GM18517 (cell line): Measurements from ENCODE around the gene TXNDC2.
A peak's percentile ranks its signal among the peaks of the same experiment; 100 is the strongest.
"Not testable (repeated sequence)": the region's sequence is repeated elsewhere in the genome, so short reads cannot be mapped to it uniquely, and the experiment has no call there.

Source experiments
- ATAC-seq: cut with Tn5 transposase; IDR thresholded peaks from one replicate; pipeline ENCODE4 v1.9.1; 2021; ENCODE audit warnings: mild to moderate bottlenecking, moderate library complexity; ENCODE audit not compliant: unreplicated experiment

TXNDC2 gene

DNA sequence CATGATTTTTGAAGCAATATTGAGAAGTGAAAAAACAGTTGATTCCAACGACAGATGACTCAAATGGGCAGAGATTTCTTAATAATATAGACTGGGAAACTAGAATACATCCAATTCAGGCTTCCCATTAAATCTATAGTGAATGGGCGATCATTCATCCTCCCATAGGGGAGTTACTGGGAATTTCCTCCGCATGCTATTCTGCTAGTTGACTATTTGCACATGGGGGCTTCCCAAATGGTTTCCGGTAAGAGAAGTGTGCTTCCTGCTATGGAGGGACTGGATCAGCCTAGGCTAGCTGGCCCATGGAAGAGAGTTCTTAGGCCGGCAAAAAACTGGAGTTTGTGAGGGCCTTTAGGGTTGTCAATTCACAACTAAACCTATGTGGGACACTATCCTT lies 25.5 kb downstream of the TXNDC2 start:
- no peak for ATAC-seq

DNA sequence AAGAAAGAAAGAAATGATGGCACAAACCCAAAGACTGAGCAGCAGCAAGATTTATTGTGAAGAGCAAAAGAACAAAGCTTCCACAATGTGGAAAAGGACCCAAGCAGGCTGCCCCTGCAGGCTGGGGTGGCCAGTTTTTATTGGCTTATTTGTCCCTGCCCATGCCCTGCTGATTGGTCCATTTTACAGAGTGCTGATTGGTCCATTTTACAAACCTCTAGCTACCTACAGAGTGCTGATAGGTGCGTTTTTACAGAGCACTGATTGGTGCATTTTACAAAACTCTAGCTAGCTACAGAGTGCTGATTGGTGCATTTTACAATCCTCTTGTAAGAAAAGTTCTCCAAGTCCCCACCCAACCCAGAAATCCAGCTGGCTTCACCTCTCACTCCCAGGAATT lies 26.5 kb downstream of the TXNDC2 start:
- not testable (repeated sequence) for ATAC-seq

DNA sequence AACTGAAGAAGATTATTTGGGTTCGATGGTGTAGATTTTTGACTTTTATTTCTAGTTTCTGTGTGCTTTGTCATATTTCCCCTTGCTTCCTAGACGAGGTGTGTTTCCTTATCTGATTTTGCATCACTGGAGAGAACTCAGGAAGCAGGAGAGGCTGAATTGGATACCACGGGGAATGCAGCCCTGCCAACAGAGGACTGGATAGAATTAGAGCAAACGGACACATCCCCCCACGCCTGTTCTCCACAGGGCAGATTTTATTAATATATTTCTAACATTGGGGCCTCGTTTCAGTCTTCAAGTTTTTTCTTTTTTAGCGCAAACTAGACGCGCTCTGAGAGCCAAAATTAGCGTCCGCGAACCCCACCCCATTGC lies 27.4 kb downstream of the TXNDC2 start:
- no peak for ATAC-seq

DNA sequence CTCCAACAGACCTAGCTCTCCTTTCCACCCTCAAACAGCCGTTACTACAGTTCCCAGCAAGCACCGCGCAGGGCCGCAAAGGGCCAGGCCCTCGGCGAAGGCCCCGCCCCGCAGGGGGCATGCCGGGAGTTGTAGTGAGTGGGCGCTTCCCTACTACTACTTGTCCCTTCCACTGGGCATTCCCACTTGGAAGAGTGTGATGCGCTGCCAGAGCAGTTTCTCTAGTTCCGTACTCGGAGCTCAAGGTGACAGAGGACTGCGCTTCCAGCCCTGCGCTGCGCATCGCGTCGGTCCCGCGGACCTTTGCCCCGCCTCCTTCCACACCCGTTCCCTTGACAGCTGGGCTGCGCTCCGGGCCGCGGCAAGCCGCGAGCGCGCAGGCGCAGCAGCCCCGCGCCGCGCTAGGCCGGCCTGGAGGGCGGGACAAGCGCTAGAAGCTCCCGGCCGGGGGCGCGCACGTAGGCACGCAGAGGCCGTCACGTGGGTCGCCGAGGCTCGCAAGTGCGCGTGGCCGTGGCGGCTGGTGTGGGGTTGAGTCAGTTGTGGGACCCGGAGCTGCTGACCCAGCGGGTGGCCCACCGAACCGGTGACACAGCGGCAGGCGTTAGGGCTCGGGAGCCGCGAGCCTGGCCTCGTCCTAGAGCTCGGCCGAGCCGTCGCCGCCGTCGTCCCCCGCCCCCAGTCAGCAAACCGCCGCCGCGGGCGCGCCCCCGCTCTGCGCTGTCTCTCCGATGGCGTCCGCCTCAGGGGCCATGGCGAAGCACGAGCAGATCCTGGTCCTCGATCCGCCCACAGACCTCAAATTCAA lies 28.0 kb downstream of the TXNDC2 start, which contains the start of gene VAPA:
VAPA (plus strand) TSS at position 491 of the 808 bp plus-strand sequence; CDS start at position 732, 241 bp downstream.
- peak; percentile 86 for ATAC-seq

DNA sequence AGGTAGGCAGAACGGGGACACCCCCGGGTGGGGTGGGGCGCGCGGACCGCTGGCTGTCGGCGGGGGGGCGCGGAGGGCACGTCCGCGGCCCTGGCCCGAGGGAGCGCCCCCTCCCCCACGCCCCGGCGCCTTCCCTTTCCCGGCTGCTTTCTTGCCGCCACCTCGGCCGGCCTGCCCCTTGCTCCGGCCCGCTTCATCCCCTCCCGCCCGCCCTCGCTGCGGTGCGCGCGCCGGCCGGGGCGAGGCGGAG lies 28.5 kb downstream of the TXNDC2 start:
- ATAC-seq = peak; percentile 14

DNA sequence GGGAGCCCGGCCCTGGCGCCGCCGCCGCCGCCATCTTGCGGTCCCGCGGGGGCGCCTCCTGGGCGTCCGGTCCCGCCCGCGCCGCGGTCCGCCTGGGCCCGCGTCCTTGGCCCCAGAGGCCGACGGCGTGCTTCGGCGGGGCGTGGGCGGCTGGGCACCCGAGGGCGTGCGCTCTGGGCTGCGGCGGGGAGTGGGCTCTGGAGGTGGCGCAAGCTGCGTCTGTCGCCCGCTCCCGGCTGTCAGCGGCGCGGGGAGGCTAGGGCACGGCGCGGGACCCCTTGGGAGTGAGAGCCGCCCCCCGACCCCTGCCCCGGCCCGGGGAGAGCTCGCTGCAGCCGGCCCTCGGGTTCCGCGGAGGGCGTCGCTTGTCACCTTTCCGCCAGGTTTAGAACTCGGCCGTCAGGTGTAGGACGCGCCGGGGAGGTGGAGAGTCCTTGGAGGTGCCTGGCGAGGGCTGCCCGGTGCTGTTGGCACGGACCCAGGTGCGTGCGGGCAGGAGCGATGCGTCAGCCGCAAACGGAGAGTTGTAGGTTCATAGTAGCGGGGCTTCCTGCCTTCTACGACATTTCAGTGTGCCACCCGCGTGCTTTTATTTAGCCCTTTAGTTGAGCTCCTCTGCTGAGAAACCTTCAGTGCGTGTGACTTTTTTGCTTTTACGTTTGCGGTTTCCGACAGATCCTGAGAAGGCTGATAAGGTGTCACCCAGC lies 29.0 kb downstream of the TXNDC2 start:
- ATAC-seq = peak; percentile 17

DNA sequence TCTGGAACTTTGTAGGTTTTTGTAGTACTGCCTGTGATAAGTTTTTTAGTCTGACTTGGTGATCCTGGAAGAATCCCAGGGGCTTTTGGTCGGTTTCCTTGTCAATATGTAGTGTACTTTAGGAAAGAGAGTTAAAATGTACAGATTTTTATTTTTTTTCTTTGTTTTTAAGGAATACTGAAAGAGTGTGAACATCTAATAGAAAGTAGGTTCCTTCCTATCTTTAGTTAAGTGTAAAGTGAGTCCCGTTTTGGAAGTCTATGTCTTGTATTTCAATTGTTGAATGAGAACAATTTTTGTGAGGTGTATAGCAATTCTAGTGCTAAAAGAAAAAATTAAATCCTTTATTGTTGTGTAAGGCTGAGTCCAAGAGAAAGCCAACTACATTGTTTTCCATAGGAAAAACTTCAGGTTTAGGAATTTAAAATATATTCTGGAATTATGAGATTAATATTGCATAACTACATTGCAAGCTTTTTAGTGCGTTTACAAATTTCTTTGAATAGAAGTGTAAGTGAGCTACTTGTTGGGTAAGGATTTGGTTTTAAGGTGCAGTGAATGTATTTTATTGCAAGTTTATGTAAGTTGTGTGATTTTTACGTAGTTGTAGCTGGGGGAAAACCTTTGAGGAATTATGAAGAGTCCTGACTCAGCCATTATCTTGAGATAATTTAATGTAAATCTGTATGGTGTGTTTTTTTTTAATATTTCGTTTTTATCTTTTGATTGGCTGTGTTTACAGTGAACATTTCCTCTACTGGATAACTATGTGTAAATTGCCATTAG lies 29.7 kb downstream of the TXNDC2 start:
- ATAC-seq = no peak

DNA sequence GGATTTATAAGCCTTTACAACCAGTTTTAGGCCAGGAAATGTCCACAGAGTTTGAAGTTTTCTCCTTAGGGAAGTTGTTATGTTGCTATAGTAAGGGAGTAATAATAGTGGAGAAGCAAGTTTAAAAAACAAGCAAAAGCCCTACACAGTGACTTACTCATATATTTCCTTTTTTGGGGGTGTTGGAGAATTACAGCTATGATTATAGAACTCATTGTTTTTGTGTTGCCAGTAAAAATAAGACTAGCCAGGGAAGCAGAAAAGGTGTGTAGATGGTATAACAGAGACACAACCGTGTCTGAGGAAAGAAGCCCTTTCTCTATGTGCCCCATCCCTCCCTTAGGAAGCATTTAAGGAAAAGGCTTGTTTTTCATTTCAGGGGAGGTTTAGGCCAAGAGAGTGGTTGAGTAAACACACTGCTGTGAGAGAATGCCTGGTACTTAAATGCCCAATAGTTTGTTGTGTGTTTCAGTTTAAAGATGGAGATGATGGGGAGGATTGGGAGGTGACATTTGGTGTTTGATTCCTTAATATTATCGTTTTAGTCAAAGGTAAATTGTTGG lies 30.4 kb downstream of the TXNDC2 start:
- ATAC-seq = no peak

DNA sequence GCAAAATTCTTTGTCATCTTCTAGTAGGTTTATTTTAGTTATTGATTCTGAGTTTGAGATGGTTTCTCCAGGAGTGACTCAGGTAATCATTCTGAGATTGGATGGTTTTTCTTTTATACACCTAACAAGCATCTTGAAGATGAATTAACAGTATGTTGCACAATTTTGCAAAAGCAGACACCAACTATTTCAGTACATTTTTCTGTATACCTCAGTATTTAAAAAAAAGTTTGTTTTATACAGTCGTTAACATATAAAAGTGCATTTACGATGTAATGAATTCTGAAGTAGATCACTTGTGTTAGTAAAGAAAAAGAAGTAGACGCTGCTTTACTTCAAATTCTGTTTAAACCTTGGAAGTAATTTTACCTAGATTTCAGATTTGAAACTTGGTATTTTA lies 31.0 kb downstream of the TXNDC2 start:
- no peak for ATAC-seq

DNA sequence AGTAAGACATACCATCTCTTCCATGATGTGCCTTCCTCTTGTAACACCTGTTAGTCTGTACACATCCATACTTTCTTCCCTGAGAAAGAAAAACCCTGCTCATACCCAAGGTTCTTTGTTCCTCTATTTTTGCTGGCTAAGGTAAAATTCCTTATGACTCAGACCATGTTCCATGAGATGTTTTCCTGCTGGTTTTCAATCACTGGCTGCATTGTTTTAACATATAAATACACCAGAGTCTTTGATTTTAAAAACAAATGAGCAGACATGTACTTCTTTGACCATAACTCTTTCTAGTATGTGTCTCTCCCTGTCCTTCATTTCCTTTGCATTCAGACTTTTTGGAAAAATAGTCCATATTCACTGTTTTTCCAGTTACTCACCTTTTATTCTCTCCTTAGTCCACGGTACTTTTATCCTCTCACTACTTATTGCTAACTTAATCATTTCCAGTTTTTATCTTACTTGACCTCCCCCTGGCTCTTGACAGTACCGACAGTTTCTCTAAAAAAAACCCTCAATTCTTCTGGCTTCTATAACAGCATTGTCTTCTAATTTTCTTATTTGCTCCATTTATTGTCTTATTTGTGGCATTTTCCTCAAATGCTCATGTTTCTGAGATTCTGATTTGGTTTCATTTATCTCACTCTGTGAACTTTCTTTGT lies 32.4 kb downstream of the TXNDC2 start:
- no peak for ATAC-seq

DNA sequence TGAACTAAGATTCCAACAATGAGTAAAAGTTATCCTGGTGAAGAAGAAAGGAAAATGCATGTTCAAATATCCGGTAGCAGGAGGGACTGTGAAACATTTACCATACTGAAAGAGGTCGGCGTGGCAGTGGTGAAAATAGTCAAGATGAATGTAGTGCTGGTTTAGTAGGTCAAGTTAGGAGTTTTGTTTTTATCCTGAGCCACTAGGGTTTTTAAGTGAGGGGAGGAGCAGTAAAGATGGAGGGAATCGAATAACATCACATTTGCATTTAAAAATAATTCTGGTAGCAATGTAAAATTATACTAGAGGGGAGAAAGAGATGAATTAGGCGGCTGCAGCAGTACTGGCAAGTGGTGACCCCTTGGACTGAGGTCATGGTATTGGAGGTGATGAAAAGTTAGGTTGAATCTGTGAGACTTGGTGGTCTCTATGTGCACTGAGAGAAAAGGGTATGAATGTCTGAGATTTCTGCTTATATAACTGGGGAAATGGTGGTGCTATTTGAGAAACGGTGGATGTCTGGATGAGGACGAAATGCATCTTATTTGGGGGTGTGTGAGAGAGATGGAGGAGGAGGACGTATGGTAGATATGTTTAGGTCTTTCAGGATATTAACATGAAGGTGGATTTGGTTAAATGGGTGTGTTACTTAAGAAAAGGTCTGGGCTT lies 33.9 kb downstream of the TXNDC2 start:
- no peak for ATAC-seq

DNA sequence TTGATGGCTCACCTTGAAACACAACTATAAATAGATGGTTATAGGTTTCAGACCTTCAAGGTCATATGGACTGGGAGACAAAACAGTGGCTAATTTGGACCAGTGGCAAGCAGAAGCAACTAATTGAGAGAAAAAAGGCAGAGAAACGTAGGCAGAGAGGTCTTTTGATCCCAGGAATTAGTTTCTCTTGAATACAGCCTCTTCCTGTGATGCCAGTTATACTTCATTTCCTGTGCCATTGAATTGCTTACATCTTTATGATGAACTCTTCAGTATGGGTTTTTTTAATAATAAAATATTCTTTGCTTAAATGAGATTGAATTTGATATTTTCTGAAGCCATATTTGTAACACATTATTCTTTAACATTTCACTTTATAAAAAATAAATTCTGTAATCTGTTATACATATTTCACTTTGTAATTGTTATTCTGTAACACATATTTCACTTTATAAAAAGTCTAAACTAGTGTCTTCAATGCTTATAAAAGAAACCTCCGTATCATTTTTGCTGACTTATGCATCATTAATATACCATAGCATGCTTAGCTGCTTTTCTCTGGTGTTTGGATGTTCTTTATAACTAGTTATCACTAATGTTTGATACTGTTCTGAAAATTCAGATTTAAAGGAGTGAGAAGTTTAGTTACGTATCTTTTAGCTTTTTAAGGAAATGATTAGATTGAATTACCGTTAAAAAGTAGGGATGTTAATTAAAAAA lies 37.0 kb downstream of the TXNDC2 start:
- ATAC-seq = no peak

DNA sequence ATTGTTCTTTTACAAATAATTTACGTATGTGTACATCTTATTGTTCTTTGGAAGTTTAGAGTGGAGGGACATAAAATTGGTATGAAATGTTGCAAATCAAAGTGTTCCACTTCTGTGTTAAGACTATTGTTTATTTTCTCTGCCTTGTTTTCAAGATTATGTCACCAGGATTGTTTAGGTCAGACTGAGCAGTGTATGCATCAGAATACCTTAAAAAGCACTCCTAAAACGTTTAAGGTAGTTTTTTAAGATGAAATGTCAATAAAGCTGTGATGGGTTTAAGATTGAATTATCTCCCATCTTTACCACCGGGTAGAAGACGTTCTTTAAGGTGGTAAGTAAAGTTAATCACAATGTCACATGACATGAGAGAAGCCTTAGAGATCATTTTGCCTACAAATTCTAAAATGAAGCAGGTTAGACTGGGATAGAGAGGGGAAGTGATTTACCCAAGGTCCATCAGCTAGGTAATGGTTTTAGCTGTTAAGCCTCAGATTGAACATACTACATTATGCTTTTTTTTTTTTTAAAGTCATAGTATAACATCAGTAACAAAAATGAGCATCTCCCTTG lies 38.7 kb downstream of the TXNDC2 start:
- no peak for ATAC-seq

DNA sequence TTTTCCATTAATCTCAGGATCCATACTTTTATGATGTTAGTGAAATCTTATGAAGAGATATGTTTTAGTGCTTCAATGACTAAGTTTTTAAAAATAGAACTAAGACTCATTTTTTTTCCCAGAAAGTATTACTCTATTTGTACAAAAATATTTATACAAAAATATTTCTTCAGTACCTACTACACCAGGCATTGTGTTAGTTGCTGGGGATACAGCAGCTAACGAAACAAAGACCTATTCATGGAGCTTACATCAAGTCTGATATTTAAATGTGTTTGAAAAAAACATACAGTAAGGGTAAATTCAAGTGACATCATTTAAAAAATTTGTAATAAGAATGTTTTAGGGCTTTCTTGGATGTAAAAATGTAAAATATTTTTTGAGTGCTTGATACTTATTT lies 39.6 kb downstream of the TXNDC2 start:
- no peak for ATAC-seq

DNA sequence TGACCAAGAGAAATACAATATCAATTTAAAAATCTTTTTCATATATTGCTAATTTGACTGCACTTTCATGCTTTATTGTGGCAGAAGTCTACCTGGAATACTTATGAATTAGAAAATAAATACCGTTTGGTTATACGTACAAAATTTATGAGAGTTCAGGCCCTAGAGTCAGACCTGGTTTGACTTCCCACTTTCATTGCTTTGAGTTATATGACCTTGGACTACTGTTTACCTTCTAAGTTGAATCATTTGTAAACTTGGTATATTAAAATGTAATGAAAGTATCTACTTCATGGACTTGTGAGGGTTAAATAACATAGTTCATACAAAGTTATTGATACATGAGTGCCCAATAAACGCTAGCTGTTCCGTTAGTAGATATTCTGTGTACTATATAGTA lies 40.0 kb downstream of the TXNDC2 start:
- ATAC-seq = no peak

DNA sequence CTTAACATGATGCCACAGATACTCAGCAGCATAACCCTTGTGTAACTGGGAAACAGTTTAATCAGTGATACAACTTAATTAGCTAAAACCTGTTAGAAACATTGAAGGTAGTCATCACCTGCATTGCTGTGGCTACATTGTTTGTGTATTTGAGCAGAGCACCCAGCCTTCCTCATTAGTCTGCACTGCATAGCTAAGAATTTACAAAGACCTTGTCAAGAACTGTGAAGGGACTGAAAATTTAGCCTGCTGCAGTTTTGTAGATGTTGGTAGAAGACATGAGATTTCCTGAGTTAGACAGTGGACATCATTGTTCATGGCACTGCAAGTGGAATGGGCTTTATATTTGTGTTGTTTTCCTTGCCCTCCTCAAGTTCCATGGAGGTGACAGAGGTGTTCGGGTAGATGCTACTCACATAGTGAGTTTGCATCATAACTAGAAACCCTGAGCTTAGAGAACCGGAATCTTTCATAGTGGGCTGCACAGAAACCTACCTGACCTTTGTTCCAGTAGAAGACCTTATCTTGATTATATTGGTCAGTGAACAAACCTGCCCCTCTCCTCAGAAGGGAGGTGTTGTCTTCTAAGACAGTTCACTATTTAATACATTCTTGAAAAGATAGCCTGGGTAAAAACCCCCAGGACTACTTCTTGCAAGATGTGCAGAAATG lies 40.6 kb downstream of the TXNDC2 start:
- no peak for ATAC-seq

DNA sequence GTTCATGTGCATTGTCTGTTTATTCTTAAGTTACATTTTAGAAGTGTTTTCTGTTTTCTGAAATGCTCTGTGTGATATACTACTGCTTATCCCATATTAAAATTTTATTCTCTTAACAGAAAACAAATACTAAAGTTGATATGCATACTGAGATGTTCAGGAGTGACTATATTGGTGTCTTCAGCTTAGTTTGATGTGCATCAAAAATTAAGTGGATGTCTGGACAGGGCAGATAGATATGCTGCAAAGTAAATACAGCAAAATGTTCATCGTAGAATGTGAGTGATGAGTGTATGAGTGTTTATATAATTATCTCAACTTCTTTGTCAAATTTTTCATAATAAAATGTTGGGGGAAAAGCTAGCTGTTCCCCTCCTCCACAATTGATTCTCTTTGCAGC lies 41.2 kb downstream of the TXNDC2 start:
- no peak for ATAC-seq

DNA sequence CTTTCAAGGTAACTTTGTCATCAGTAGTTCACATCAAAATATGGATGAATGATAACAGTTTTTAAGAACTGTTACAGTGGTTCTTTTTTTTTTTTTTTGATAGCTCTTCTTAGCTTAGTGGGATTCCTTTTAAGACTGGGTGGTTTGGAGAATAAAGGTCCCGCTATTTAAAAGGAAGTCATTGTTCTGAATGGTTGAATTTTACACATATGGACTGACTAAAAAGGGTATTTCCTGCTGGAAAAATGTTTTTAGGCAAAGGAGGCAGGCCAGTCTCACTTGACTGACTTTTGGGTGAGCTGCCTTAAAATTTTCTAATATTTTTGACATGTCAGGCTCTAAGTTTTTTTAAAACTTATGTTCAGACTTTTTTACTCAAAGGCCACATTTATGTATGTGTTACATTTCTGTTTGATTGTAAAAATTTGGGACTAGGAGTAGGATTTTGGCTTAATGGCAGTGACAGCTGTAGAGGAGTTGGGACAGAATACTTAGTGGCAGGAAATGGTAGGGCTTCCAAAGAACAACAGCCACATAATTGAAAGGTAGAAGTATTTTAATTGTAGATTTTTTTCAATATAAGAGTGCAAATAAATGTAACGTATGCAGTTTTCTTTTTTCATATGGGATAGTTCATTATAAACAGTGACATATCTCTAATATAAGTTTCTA lies 41.8 kb downstream of the TXNDC2 start:
- ATAC-seq = no peak
